Subcutaneous abdominal adipose tissue (tissue), 5 donors: Measurements from ENCODE around the gene SFT2D2.

ENCODE experiments used
- H3K27ac ChIP-seq: one replicate; pipeline ENCODE4 v1.7.0; 2013; ENCODE audit warnings: low read depth, mild to moderate bottlenecking, inconsistent platforms, low read length, moderate library complexity
- H3K27me3 ChIP-seq, 5 donors: one replicate each; pipeline ENCODE4 v1.7.0; 2013; ENCODE audit warnings: low read length in 5 of 5, inconsistent platforms in 1 of 5; ENCODE audit not compliant: control insufficient read depth in 5 of 5, insufficient read depth in 4 of 5
- H3K36me3 ChIP-seq, 5 donors: one replicate each; pipeline ENCODE4 v1.7.0; 2013; ENCODE audit warnings: low read length in 5 of 5; ENCODE audit not compliant: control insufficient read depth in 5 of 5, insufficient read depth in 5 of 5
- H3K4me1 ChIP-seq, 5 donors: one replicate each; pipeline ENCODE4 v1.7.0; 2013; ENCODE audit warnings: low read length in 5 of 5, mild to moderate bottlenecking in 3 of 5, moderate library complexity in 1 of 5; ENCODE audit not compliant: control insufficient read depth in 5 of 5, insufficient read depth in 5 of 5
- H3K4me3 ChIP-seq, 5 donors: one replicate each; pipeline ENCODE4 v1.7.0; 2013; ENCODE audit warnings: low read length in 5 of 5, low read depth in 1 of 5
- H3K9ac ChIP-seq, 5 donors: one replicate each; pipeline ENCODE4 v1.7.0; 2013; ENCODE audit warnings: low read length in 5 of 5, mild to moderate bottlenecking in 4 of 5, moderate library complexity in 3 of 5
- H3K9me3 ChIP-seq, 5 donors: one replicate each; pipeline ENCODE4 v1.7.0; 2013; ENCODE audit warnings: low read length in 5 of 5; ENCODE audit not compliant: control insufficient read depth in 5 of 5
- donor health status: healthy.
- donor health status: healthy.
- donor health status: healthy.
- donor health status: healthy.
- donor health status: healthy.

Gene SFT2D2

GRCh38 chr1:168235937-168236336 lies 10.1 kb downstream of the SFT2D2 start:
- H3K9ac ChIP-seq, result peak overlapping the region in 1 of 5 donors; percentile 18
- no peaks in the 10 kb centered on the region for H3K9me3 ChIP-seq
- peaks cover 0 to 15% (median 12%) of the 10 kb centered on the region in 5 donors for H3K4me1 ChIP-seq
- no peaks in the 10 kb centered on the region for H3K27me3 ChIP-seq
- no peak overlapping the region for H3K27ac ChIP-seq
- H3K36me3 ChIP-seq, result peaks cover 18 to 82% (median 64%) of the 10 kb centered on the region in 5 donors
- no peak overlapping the region for H3K4me3 ChIP-seq

- Histone ChIP-seq H3K27ac (no peak overlapping the region), H3K4me3 (no peak overlapping the region), H3K36me3 (peaks cover 15 to 86% (median 61%) of the 10 kb centered on the region in 5 donors)
These were observed 11.2 kb downstream of the SFT2D2 start for GRCh38 chr1:168236836-168237611.

GRCh38 chr1:168243198-168243597 lies 17.4 kb downstream of the SFT2D2 start:
- Histone ChIP-seq H3K36me3 (peaks cover 13 to 81% (median 52%) of the 10 kb centered on the region in 5 donors), H3K9me3 (no peaks in the 10 kb centered on the region), H3K27ac (no peak overlapping the region), H3K4me3 (peak overlapping the region in 1 of 5 donors; percentile 6), H3K4me1 (peaks cover 3 to 19% (median 11%) of the 10 kb centered on the region in 5 donors), H3K27me3 (no peaks in the 10 kb centered on the region), H3K9ac (peak overlapping the region in 2 of 5 donors; percentile 23 to 38)

More at GRCh38 chr1:168236836-168237611, 11.2 kb downstream of the SFT2D2 start:
- H3K27me3 ChIP-seq, result no peaks in the 10 kb centered on the region
- peaks cover 0 to 13% (median 11%) of the 10 kb centered on the region in 5 donors for H3K4me1 ChIP-seq
- H3K9ac ChIP-seq, result no peak overlapping the region
- no peaks in the 10 kb centered on the region for H3K9me3 ChIP-seq

- Histone ChIP-seq H3K36me3 (peaks cover 13 to 76% (median 50%) of the 10 kb centered on the region in 5 donors), H3K9ac (peak overlapping the region in 2 of 5 donors; percentile 23 to 38), H3K9me3 (no peaks in the 10 kb centered on the region), H3K4me3 (peak overlapping the region in 1 of 5 donors; percentile 6), H3K4me1 (peaks cover 3 to 19% (median 11%) of the 10 kb centered on the region in 5 donors), H3K27me3 (no peaks in the 10 kb centered on the region), H3K27ac (peak overlapping the region; percentile 2)
These were observed 17.9 kb downstream of the SFT2D2 start for GRCh38 chr1:168243636-168244212.

- H3K9me3 ChIP-seq, result no peaks in the 10 kb centered on the region
- peaks cover 13 to 71% (median 47%) of the 10 kb centered on the region in 5 donors for H3K36me3 ChIP-seq
- H3K4me3 ChIP-seq, result no peak overlapping the region
- no peak overlapping the region for H3K9ac ChIP-seq
- H3K4me1 ChIP-seq, result peaks cover 3 to 19% (median 11%) of the 10 kb centered on the region in 5 donors
- no peak overlapping the region for H3K27ac ChIP-seq
- H3K27me3 ChIP-seq, result no peaks in the 10 kb centered on the region
These were observed 19.2 kb downstream of the SFT2D2 start for GRCh38 chr1:168245042-168245441.

GRCh38 chr1:168246506-168246905 lies 20.7 kb downstream of the SFT2D2 start:
- Histone ChIP-seq H3K27ac (no peak overlapping the region), H3K4me3 (no peak overlapping the region), H3K36me3 (peaks cover 13 to 64% (median 47%) of the 10 kb centered on the region in 5 donors), H3K27me3 (no peaks in the 10 kb centered on the region), H3K9ac (no peak overlapping the region), H3K9me3 (no peaks in the 10 kb centered on the region), H3K4me1 (peaks cover 3 to 19% (median 11%) of the 10 kb centered on the region in 5 donors)

- H3K27me3 ChIP-seq, result no peaks in the 10 kb centered on the region
- peaks cover 0 to 9% (median 2%) of the 10 kb centered on the region in 5 donors for H3K9me3 ChIP-seq
- H3K36me3 ChIP-seq, result peaks cover 4 to 21% (median 16%) of the 10 kb centered on the region in 5 donors
- no peak overlapping the region for H3K4me3 ChIP-seq
- no peak overlapping the region for H3K9ac ChIP-seq
- H3K27ac ChIP-seq, result no peak overlapping the region
- no peaks in the 10 kb centered on the region for H3K4me1 ChIP-seq
These were observed 26.5 kb downstream of the SFT2D2 start for GRCh38 chr1:168252204-168252733.

GRCh38 chr1:168256164-168256563 lies 30.4 kb downstream of the SFT2D2 start:
- H3K27me3 ChIP-seq, result no peaks in the 10 kb centered on the region

GRCh38 chr1:168257397-168257796 lies 31.6 kb downstream of the SFT2D2 start:
- H3K27ac ChIP-seq, result no peak overlapping the region
- H3K36me3 ChIP-seq, result peaks cover 0 to 3% (median 0%) of the 10 kb centered on the region in 5 donors
- peaks cover 0 to 9% (median 2%) of the 10 kb centered on the region in 5 donors for H3K9me3 ChIP-seq
- H3K9ac ChIP-seq, result no peak overlapping the region
- no peak overlapping the region for H3K4me3 ChIP-seq
- no peaks in the 10 kb centered on the region for H3K27me3 ChIP-seq
- peaks cover 0 to 20% (median 9%) of the 10 kb centered on the region in 5 donors for H3K4me1 ChIP-seq

More at GRCh38 chr1:168256164-168256563, 30.4 kb downstream of the SFT2D2 start:
- no peak overlapping the region for H3K4me3 ChIP-seq
- peaks cover 0 to 6% (median 3%) of the 10 kb centered on the region in 5 donors for H3K36me3 ChIP-seq
- no peak overlapping the region for H3K9ac ChIP-seq
- H3K9me3 ChIP-seq, result peaks cover 0 to 9% (median 2%) of the 10 kb centered on the region in 5 donors
- no peak overlapping the region for H3K27ac ChIP-seq
- H3K4me1 ChIP-seq, result peaks cover 0 to 9% (median 3%) of the 10 kb centered on the region in 5 donors
